Progenitor cell of endocrine pancreas (in vitro differentiated cells): ENCODE data around the gene GRIN3A. TPM values are rescaled to one million over a fixed set of nuclear protein-coding genes. Genes with fewer than 3 reads are reported as not detected.
A peak's percentile ranks its signal among the peaks of the same experiment; 100 is the strongest.

ENCODE experiments used
- DNase-seq: peaks from one replicate; pipeline ENCODE4 v3.0.0; 2021; ENCODE audit warnings: low spot score; ENCODE audit not compliant: unreplicated experiment
- H3K27ac Mint-ChIP-seq: 2 replicates; pipeline ENCODE4 v1.8.0; 2021; ENCODE audit warnings: mild to moderate bottlenecking, moderate library complexity, mixed read lengths
- H3K27me3 Mint-ChIP-seq: 2 replicates; pipeline ENCODE4 v1.8.0; 2021; ENCODE audit warnings: mixed read lengths
- H3K36me3 Mint-ChIP-seq: 2 replicates; pipeline ENCODE4 v1.8.0; 2022; ENCODE audit warnings: mixed read lengths; ENCODE audit not compliant: insufficient read depth
- H3K4me1 Mint-ChIP-seq: 2 replicates; pipeline ENCODE4 v1.8.0; 2021; ENCODE audit warnings: low read depth, mixed read lengths
- H3K4me3 Mint-ChIP-seq: 2 replicates; pipeline ENCODE4 v1.8.0; 2021; ENCODE audit warnings: low read depth, mild to moderate bottlenecking, moderate library complexity, mixed read lengths
- H3K9me3 Mint-ChIP-seq: 2 replicates; pipeline ENCODE4 v1.8.0; 2021; ENCODE audit warnings: low read depth, mixed read lengths
- total RNA-seq: library from RNA; stranded (reverse); gene quantifications from 2 replicates; pipeline ENCODE4 v1.2.1, GENCODE V29; 2021
- TF ChIP-seq, protein P1 (sequence below): fragments of 200-600 bp; sonication (generic); IDR thresholded peaks from one replicate; pipeline ENCODE4 v1.5.0; 2021; ENCODE audit warnings: antibody characterized with exemption, mild to moderate bottlenecking; ENCODE audit not compliant: unreplicated experiment

The GRIN3A gene
- total RNA-seq, 1 donor from 2014 or later: 0.48 TPM

DNA sequence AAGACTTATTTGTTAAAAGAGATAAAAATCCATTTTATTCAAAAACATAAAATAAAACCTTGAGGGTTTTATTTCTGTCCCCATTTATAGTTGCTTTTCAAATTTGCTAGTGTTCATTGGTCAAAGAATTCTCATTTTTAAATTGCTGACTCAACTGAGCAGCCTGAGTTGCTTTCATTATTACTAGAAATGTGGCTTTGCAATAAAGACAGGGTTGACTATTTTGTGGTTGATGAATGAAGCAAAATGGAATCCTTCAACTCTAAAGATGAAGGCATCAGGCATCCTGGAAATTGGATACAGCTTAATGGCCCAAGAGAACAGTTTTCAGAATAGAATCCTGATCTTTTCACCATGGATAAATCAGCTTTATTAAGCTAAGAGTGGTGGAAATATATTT, 119.7 kb downstream of the GRIN3A start:
- Mint-ChIP-seq H3K27ac (no peak overlapping the region), H3K9me3 (no peaks in the 10 kb centered on the region), H3K36me3 (no peaks in the 10 kb centered on the region), H3K4me3 (no peak overlapping the region), H3K27me3 (no peaks in the 10 kb centered on the region), H3K4me1 (peaks cover 8% of the 10 kb centered on the region)
- no peak for DNase-seq
- TF ChIP-seq, protein P1, sequence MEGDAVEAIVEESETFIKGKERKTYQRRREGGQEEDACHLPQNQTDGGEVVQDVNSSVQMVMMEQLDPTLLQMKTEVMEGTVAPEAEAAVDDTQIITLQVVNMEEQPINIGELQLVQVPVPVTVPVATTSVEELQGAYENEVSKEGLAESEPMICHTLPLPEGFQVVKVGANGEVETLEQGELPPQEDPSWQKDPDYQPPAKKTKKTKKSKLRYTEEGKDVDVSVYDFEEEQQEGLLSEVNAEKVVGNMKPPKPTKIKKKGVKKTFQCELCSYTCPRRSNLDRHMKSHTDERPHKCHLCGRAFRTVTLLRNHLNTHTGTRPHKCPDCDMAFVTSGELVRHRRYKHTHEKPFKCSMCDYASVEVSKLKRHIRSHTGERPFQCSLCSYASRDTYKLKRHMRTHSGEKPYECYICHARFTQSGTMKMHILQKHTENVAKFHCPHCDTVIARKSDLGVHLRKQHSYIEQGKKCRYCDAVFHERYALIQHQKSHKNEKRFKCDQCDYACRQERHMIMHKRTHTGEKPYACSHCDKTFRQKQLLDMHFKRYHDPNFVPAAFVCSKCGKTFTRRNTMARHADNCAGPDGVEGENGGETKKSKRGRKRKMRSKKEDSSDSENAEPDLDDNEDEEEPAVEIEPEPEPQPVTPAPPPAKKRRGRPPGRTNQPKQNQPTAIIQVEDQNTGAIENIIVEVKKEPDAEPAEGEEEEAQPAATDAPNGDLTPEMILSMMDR: no peak

DNA sequence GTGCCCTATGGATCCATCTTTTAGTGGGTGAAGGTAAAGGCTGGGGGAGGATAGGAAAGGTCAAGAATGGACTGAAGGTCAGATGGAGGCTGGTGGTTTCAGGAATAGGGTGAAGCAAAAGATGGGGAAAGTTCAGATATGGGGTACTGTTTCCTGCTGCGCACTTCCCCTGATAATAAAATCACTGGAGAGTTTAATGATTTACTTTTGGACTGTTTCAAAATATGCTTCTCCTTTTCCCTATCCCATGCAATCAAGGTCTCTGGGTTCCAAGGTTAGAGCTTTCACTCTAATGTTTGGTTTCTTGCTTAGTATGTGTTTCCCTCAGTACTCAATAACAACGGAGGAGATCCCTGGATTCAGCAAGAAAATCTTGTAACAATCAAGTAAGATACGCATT, 132.9 kb downstream of the GRIN3A start:
- peaks cover 13% of the 10 kb centered on the region for H3K4me1 Mint-ChIP-seq
- no peak overlapping the region for H3K27ac Mint-ChIP-seq
- TF ChIP-seq, protein P1: no peak
- no peaks in the 10 kb centered on the region for H3K9me3 Mint-ChIP-seq
- H3K4me3 Mint-ChIP-seq: no peak overlapping the region
- no peaks in the 10 kb centered on the region for H3K36me3 Mint-ChIP-seq
- DNase-seq: no peak
- H3K27me3 Mint-ChIP-seq: peaks cover under 1% of the 10 kb centered on the region

DNA sequence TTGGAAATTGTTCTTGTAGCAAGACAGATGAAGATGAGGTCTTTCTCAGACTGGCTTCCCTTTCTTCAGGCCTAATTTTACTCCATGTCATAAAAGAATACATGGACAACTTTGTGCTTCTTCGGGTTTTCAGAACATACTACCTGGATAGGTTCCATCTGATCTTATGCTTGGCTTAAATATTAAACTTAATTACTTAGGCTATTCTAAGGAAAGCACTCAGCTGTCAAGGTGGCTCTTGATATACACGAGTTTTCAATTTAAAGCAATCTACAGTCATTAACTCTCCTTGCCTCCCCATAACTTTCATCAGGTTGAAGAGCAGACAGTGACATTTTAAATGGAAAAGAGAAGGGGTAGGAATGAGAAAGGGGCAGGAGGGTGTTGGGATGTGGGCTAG, 134.2 kb downstream of the GRIN3A start:
- H3K27me3 Mint-ChIP-seq: peaks cover 3% of the 10 kb centered on the region
- no peaks in the 10 kb centered on the region for H3K36me3 Mint-ChIP-seq
- H3K27ac Mint-ChIP-seq: no peak overlapping the region
- peaks cover 13% of the 10 kb centered on the region for H3K4me1 Mint-ChIP-seq
- no peak overlapping the region for H3K4me3 Mint-ChIP-seq
- TF ChIP-seq, protein P1: no peak
- no peaks in the 10 kb centered on the region for H3K9me3 Mint-ChIP-seq
- no peak for DNase-seq

DNA sequence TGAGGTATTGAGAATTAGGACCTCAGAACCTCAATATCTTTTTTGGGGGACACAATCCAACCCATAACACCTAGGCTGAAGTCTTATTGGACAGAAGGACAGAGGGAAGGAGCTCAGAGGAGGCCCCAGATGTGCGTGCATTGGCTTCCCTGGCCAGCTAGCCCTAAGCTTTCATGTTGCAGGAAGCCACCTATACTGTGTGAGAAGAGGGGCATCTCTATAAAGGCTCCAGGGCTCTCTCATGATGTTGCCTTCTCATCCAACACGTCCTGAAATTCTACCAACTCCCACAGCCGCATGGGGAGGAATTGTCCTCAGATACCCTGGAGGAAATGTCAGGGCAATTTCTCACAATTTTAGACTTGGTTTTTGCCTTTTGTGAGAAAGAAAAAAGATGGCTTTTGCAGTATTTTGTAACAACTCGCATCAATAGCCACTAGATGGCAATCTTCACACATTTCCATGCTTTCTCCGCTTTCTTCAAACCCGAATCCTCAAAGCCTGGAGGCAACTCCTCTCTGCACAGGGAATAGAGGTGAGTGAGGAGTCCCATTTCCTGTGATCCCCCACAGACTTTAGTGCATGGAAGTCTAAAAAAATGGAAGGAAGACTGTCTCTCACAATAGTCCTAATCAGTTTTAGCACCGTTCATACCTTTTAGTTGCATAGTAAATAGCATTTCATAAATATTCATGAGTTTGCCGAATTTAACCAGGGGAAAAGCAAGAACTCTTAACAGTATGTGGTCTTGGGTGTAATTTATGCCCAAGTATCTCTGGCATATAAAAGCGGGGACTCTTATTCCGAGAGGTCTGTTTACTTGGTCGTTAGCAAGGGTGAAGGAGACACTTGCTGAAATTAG, 136.3 kb downstream of the GRIN3A start:
- Mint-ChIP-seq H3K4me1 (peaks cover 11% of the 10 kb centered on the region), H3K36me3 (no peaks in the 10 kb centered on the region), H3K9me3 (no peaks in the 10 kb centered on the region), H3K27ac (no peak overlapping the region), H3K4me3 (no peak overlapping the region), H3K27me3 (peaks cover 3% of the 10 kb centered on the region)
- TF ChIP-seq, protein P1: peak; percentile 78
- DNase-seq: no peak

DNA sequence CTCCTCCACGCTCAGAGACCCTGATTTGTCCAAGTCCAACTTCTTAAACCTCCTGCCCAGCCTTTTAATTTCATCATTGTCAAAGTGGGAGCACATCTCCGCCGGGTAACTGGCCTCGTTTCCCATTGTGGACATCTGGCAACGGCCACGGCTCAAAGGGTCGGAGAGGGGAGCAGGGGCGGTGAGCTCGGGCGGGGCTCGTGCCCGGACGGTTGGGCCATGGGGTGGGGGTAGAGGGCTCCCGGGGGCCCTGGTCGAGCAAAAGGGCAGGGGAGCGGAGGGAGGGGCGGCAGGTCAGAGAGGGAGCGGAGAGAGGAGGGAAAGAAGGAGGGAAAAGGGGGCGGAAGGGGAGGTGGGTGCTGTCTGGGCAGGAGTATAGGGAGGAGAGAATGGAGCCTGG, 143.7 kb downstream of the GRIN3A start, which contains the start of gene PPP3R2:
Gene PPP3R2 (minus strand): TSS at position 174 of the 400 bp plus-strand sequence. CDS start 48 bp downstream, at position 126.
- Mint-ChIP-seq H3K9me3 (no peaks in the 10 kb centered on the region), H3K4me1 (peaks cover 4% of the 10 kb centered on the region), H3K36me3 (no peaks in the 10 kb centered on the region), H3K27ac (no peak within 1 kb of the TSS), H3K27me3 (peaks cover 6% of the 10 kb centered on the region), H3K4me3 (no peak within 1 kb of the TSS)
- TF ChIP-seq, protein P1: no peak
- no peak for DNase-seq
